GM23338 (cell line): ENCODE measurements around the gene OTOP2. TPM values are rescaled to one million over a fixed set of nuclear protein-coding genes. Genes with fewer than 3 reads are reported as not detected.

Source experiments
- ATAC-seq: fragments of 200-7000 bp; cut with Tn5 transposase; 3 replicates; pipeline ENCODE4 v1.9.1; 2020
- DNase-seq: peaks from one replicate; pipeline ENCODE4 v3.0.0-alpha.2; 2015; ENCODE audit warnings: low spot score
- H2AFZ ChIP-seq: fragments of 200-600 bp; sonication (generic); 2 replicates; pipeline ENCODE4 v1.8.0; 2016; ENCODE audit warnings: antibody characterized with exemption, mild to moderate bottlenecking, moderate library complexity
- H3F3A ChIP-seq: fragments of 200-600 bp; sonication (generic); replicated peaks from 2 replicates; pipeline ENCODE4 v1.8.0; 2017; ENCODE audit warnings: antibody characterized with exemption, mixed run types, low read depth
- H3K27ac ChIP-seq: fragments of 200-600 bp; sonication (generic); 2 replicates; pipeline ENCODE4 v1.6.1; 2016; ENCODE audit warnings: low read depth
- H3K27me3 ChIP-seq: fragments of 200-600 bp; sonication (generic); 2 replicates; pipeline ENCODE4 v1.8.0; 2016; ENCODE audit warnings: mild to moderate bottlenecking, mixed run types, moderate library complexity; ENCODE audit not compliant: insufficient read depth
- H3K36me3 ChIP-seq: fragments of 200-600 bp; sonication (generic); 2 replicates; pipeline ENCODE4 v1.8.0; 2016; ENCODE audit warnings: mild to moderate bottlenecking; ENCODE audit not compliant: insufficient read depth
- H3K4me1 ChIP-seq: fragments of 200-600 bp; sonication (generic); 2 replicates; pipeline ENCODE4 v1.8.0; 2016; ENCODE audit warnings: mild to moderate bottlenecking, moderate library complexity; ENCODE audit not compliant: insufficient read depth
- H3K4me2 ChIP-seq: fragments of 200-600 bp; sonication (generic); 2 replicates; pipeline ENCODE4 v1.7.1; 2017; ENCODE audit warnings: mixed run types
- H3K4me3 ChIP-seq: fragments of 200-600 bp; sonication (generic); 2 replicates; pipeline ENCODE4 v1.6.1; 2016; ENCODE audit warnings: mixed run types
- H3K79me2 ChIP-seq: fragments of 200-600 bp; sonication (generic); replicated peaks from 2 replicates; pipeline ENCODE4 v1.8.0; 2017; ENCODE audit warnings: mild to moderate bottlenecking; ENCODE audit not compliant: insufficient read depth
- H3K9me2 ChIP-seq: fragments of 200-600 bp; sonication (generic); 2 replicates; pipeline ENCODE4 v1.8.0; 2017; ENCODE audit not compliant: insufficient read depth
- H4K20me1 ChIP-seq: fragments of 200-600 bp; sonication (generic); replicated peaks from 2 replicates; pipeline ENCODE4 v1.8.0; 2017; ENCODE audit warnings: mild to moderate bottlenecking; ENCODE audit not compliant: insufficient read depth
- H3K27ac Mint-ChIP-seq: 2 replicates; pipeline ENCODE4 v1.8.0; 2020; ENCODE audit warnings: inconsistent platforms, mild to moderate bottlenecking, moderate library complexity, mixed read lengths
- H3K27me3 Mint-ChIP-seq: 3 replicates; pipeline ENCODE4 v1.8.0; 2022; ENCODE audit warnings: low read depth, mild to moderate bottlenecking, moderate library complexity, mixed read lengths, inconsistent platforms; ENCODE audit not compliant: insufficient read depth, poor library complexity
- H3K36me3 Mint-ChIP-seq: 3 replicates; pipeline ENCODE4 v1.8.0; 2021; ENCODE audit warnings: low read depth, mild to moderate bottlenecking, inconsistent platforms, moderate library complexity, mixed read lengths
- H3K4me1 Mint-ChIP-seq: 3 replicates; pipeline ENCODE4 v1.8.0; 2020; ENCODE audit warnings: mild to moderate bottlenecking, inconsistent platforms, mixed read lengths
- H3K4me3 Mint-ChIP-seq: 3 replicates; pipeline ENCODE4 v1.8.0; 2021; ENCODE audit warnings: moderate library complexity, mild to moderate bottlenecking, inconsistent platforms, mixed read lengths
- H3K9me3 Mint-ChIP-seq: 3 replicates; pipeline ENCODE4 v1.8.0; 2020; ENCODE audit warnings: moderate library complexity, mild to moderate bottlenecking, inconsistent platforms, mixed read lengths
- CREB1 ChIP-seq: fragments of 250-450 bp; sonication (Bioruptor Pico); IDR thresholded peaks from 2 replicates; pipeline ENCODE4 v1.5.0; 2020; ENCODE audit warnings: low read depth, mild to moderate bottlenecking, moderate library complexity
- CTCF ChIP-seq, 2 experiments: fragments of 200-600 bp in 1 of 2; sonication (generic) in 1 of 2; conservative IDR thresholded peaks; 2 replicates each; pipeline versions ENCODE4 v1.5.1 to v1.6.1; 2016 to 2017; ENCODE audit warnings: antibody characterized with exemption in 2 of 2, low read depth in 2 of 2, mild to moderate bottlenecking in 2 of 2, moderate library complexity in 1 of 2
- ETS1 ChIP-seq: IDR thresholded peaks from 2 replicates; pipeline ENCODE4 v1.6.1; 2016; ENCODE audit warnings: antibody characterized with exemption
- EZH2 ChIP-seq: fragments of 200-600 bp; sonication (generic); IDR thresholded peaks from one replicate; pipeline ENCODE4 v1.8.0; 2017; ENCODE audit warnings: antibody characterized with exemption, mild to moderate bottlenecking, low read depth; ENCODE audit not compliant: unreplicated experiment
- EZH2phosphoT487 ChIP-seq: fragments of 200-600 bp; sonication (generic); IDR thresholded peaks from one replicate; pipeline ENCODE4 v1.8.1; 2018; ENCODE audit warnings: antibody characterized with exemption; ENCODE audit not compliant: unreplicated experiment
- JUNB ChIP-seq: IDR thresholded peaks from one replicate; pipeline ENCODE4 v1.6.1; 2016; ENCODE audit warnings: antibody characterized with exemption; ENCODE audit not compliant: unreplicated experiment
- NANOG ChIP-seq: IDR thresholded peaks from 2 replicates; pipeline ENCODE4 v1.6.1; 2016; ENCODE audit warnings: antibody characterized with exemption, borderline replicate concordance
- POLR2AphosphoS5 ChIP-seq: IDR thresholded peaks from 2 replicates; pipeline ENCODE4 v1.6.1; 2016; ENCODE audit warnings: antibody characterized with exemption, low read depth
- REST ChIP-seq: IDR thresholded peaks from one replicate; pipeline ENCODE4 v1.6.1; 2018; ENCODE audit warnings: antibody characterized with exemption; ENCODE audit not compliant: unreplicated experiment
- STAT1 ChIP-seq: IDR thresholded peaks from one replicate; pipeline ENCODE4 v1.6.1; 2016; ENCODE audit warnings: antibody characterized with exemption; ENCODE audit not compliant: unreplicated experiment
- ZNF331 ChIP-seq: fragments of 250-450 bp; sonication (Bioruptor Pico); IDR thresholded peaks from 2 replicates; pipeline ENCODE4 v1.5.0; 2020; ENCODE audit warnings: low read depth, mild to moderate bottlenecking, moderate library complexity
- ZNF462 ChIP-seq: fragments of 250-450 bp; sonication (Bioruptor Pico); IDR thresholded peaks from 2 replicates; pipeline ENCODE4 v1.5.0; 2020; ENCODE audit warnings: mild to moderate bottlenecking, moderate library complexity
- polyA plus RNA-seq: library from polyadenylated mRNA; unstranded; fragments of >200 nt; fragmentation: Nextera tagmentation; extraction: Ambion mirVana; gene quantifications from 2 replicates; pipeline ENCODE4 v1.2.1, GENCODE V29; 2016
- total RNA-seq: library from RNA; depleted of rRNA; stranded (reverse); fragments of >200 nt; shearing (Covaris generic); gene quantifications from 2 replicates; pipeline ENCODE4 v1.2.3, GENCODE V29; 2014

OTOP2 gene
- total and polyA plus RNA-seq, 2 experiments from 2014 or later, result not detected

- TF ChIP-seq NANOG, result no peak
These were observed 40.8 kb upstream of the OTOP2 start (continued) for GRCh38 chr17:74883241-74883745.

- Mint-ChIP-seq H3K36me3 (no peaks in the 10 kb centered on the region), H3K4me3 (no peak overlapping the region), H3K9me3 (no peaks in the 10 kb centered on the region), H3K27me3 (peaks cover 32% of the 10 kb centered on the region), H3K27ac (no peak overlapping the region), H3K4me1 (peaks cover 9% of the 10 kb centered on the region; the same call in 2 of the 3 replicates)
- ATAC-seq, result no peak; the same call in 2 of the 3 replicates
- no peak for DNase-seq
- H3K27ac ChIP-seq, result no peak overlapping the region
- no peaks in the 10 kb centered on the region for H3K79me2 ChIP-seq
- peaks cover 25% of the 10 kb centered on the region for H3K27me3 ChIP-seq
- H3K4me2 ChIP-seq, result no peak overlapping the region
- H3K4me3 ChIP-seq, result no peak overlapping the region
- no peaks in the 10 kb centered on the region for H4K20me1 ChIP-seq
- H3F3A ChIP-seq, result no peaks in the 10 kb centered on the region
- peaks cover 3% of the 10 kb centered on the region; the same call in 1 of the 2 replicates for H3K4me1 ChIP-seq
- no peak for TF ChIP-seq STAT1
- TF ChIP-seq CTCF (conservative IDR thresholded peaks at IDR 0.05; ENCODE audit: low read depth in 2 of 2), result no peak
- no peak for TF ChIP-seq NANOG
- TF ChIP-seq REST, result no peak
- no peak for TF ChIP-seq EZH2phosphoT487
- no peak for TF ChIP-seq CREB1 (CRISPR knock-in tag)
- TF ChIP-seq ZNF462 (CRISPR knock-in tag), result no peak
- TF ChIP-seq ZNF331 (CRISPR knock-in tag), result no peak
- no peak for TF ChIP-seq ETS1
- TF ChIP-seq EZH2, result no peak
- TF ChIP-seq POLR2AphosphoS5, result no peak
- no peak for TF ChIP-seq JUNB
- no peaks in the 10 kb centered on the region for H3K36me3 ChIP-seq
- H3K9me2 ChIP-seq, result no peaks in the 10 kb centered on the region
- H2AFZ ChIP-seq, result no peak overlapping the region
These were observed 35.6 kb upstream of the OTOP2 start for GRCh38 chr17:74888469-74888868.
